Neural progenitor cell (in vitro differentiated cells): ENCODE measurements around the gene C12orf60.

Source experiments
- CTCF ChIP-seq: fragments of 200-600 bp; sonication (generic); IDR thresholded peaks from 2 replicates; pipeline ENCODE4 v1.5.1; 2017; ENCODE audit warnings: antibody characterized with exemption, mild to moderate bottlenecking
- EZH2 ChIP-seq: fragments of 200-600 bp; sonication (generic); IDR thresholded peaks from 2 replicates; pipeline ENCODE4 v1.6.1; 2017; ENCODE audit warnings: antibody characterized with exemption, mild to moderate bottlenecking, moderate library complexity
- EZH2phosphoT487 ChIP-seq: fragments of 200-600 bp; sonication (generic); IDR thresholded peaks from 2 replicates; pipeline ENCODE4 v1.6.1; 2017; ENCODE audit warnings: antibody characterized with exemption

- no peak for TF ChIP-seq CTCF
- TF ChIP-seq EZH2phosphoT487, result no peak
- TF ChIP-seq EZH2, result no peak
Measured at GRCh38 chr12:14780859-14781258, 22.6 kb upstream of the C12orf60 start.
